ENCODE measurements around the gene RASL12. TPM values are rescaled to one million over a fixed set of nuclear protein-coding genes. Genes with fewer than 3 reads are reported as not detected.
"Not testable (repeated sequence)": the region's sequence is repeated elsewhere in the genome, so short reads cannot be mapped to it uniquely, and the experiment has no call there.

The RASL12 gene
- under 1 TPM in 5 of 8 experiments, not detected in 3; 0.05 to 0.73 (median 0.15) TPM for total RNA-seq

- no peak within 1 kb of the TSS for H3K27ac ChIP-seq
- no peak within 1 kb of the TSS for H3K4me3 ChIP-seq
- ATAC-seq (replicated peaks in 6 of 8) = peak in 5 of 8 experiments; percentile 20 to 70 (median 41)
- H3K4me1 ChIP-seq (replicated peaks in 1 of 2) = no peaks in the 10 kb centered on the region
- 10 to 28% (median 23%) methylated on average over 2 to 11 of the region's 66 CpGs; no CpG with 5 or more reads in 7 of the 10 experiments for WGBS, 10 experiments
- in situ Hi-C loops (cut with MboI; ENCODE audit: low pct_unique_long_range_greater_than_20kb in 2 of 9, low sequenced_read_pairs in 9 of 9, unreplicated experiment in 9 of 9) = no loop called here
These were observed at the start of gene RASL12 for GRCh38 chr15:65067645-65068402. RASL12 (minus strand) TSS chr15:65067991; CDS start chr15:65067835, 156 bp downstream.

- Histone ChIP-seq H3K27ac (no peak overlapping the region), H3K4me1 (replicated peaks in 1 of 2) (no peaks in the 10 kb centered on the region), H3K4me3 (no peak overlapping the region)
- WGBS, 10 experiments = 73 to 100% (median 83%) methylated on average over 1 to 5 of the region's 5 CpGs; no CpG with 5 or more reads in 1 of the 10 experiments
- in situ Hi-C loops (cut with MboI; ENCODE audit: low pct_unique_long_range_greater_than_20kb in 2 of 9, low sequenced_read_pairs in 9 of 9, unreplicated experiment in 9 of 9) = no loop called here
- no peak for ATAC-seq (replicated peaks in 6 of 8)
These were observed 47.8 kb upstream of the RASL12 start for GRCh38 chr15:65115542-65115941.

GRCh38 chr15:65115086-65115485 lies 47.3 kb upstream of the RASL12 start, which contains the start of gene UBAP1L:
UBAP1L (minus strand) TSS chr15:65115200; CDS start chr15:65106215, 8,985 bp downstream.
- no peak within 1 kb of the TSS for H3K27ac ChIP-seq
- ATAC-seq (replicated peaks in 6 of 8) = no peak
- H3K4me3 ChIP-seq = no peak within 1 kb of the TSS
- in situ Hi-C loops (cut with MboI; ENCODE audit: low pct_unique_long_range_greater_than_20kb in 2 of 9, low sequenced_read_pairs in 9 of 9, unreplicated experiment in 9 of 9) = no loop called here
- no peaks in the 10 kb centered on the region for H3K4me1 ChIP-seq (replicated peaks in 1 of 2)
- WGBS, 10 experiments = 50 to 100% (median 89%) methylated on average over 1 to 2 of the region's 2 CpGs; no CpG with 5 or more reads in 1 of the 10 experiments

GRCh38 chr15:65110676-65111292 lies 43.0 kb upstream of the RASL12 start:
- H3K4me3 ChIP-seq = no peak overlapping the region
- peak in 5 of 8 experiments; percentile 47 to 84 (median 61) for ATAC-seq (replicated peaks in 6 of 8)
- H3K27ac ChIP-seq = peak overlapping the region in 1 of 2 donors; percentile 17
- 40 to 100% (median 84%) methylated on average over 1 to 3 of the region's 3 CpGs; no CpG with 5 or more reads in 4 of the 10 experiments for WGBS, 10 experiments
- in situ Hi-C loops (cut with MboI; ENCODE audit: low pct_unique_long_range_greater_than_20kb in 2 of 9, low sequenced_read_pairs in 9 of 9, unreplicated experiment in 9 of 9) = no loop called here
- no peaks in the 10 kb centered on the region for H3K4me1 ChIP-seq (replicated peaks in 1 of 2)

- 33 to 92% (median 55%) methylated on average over 1 to 4 of the region's 6 CpGs; no CpG with 5 or more reads in 1 of the 10 experiments for WGBS, 10 experiments
- in situ Hi-C loops (cut with MboI; ENCODE audit: low pct_unique_long_range_greater_than_20kb in 2 of 9, low sequenced_read_pairs in 9 of 9, unreplicated experiment in 9 of 9) = no loop called here
- Histone ChIP-seq H3K4me3 (no peak overlapping the region), H3K27ac (no peak overlapping the region), H3K4me1 (replicated peaks in 1 of 2) (no peaks in the 10 kb centered on the region)
- ATAC-seq (replicated peaks in 6 of 8) = no peak
These were observed 38.3 kb upstream of the RASL12 start for GRCh38 chr15:65106011-65106590.

- 87 to 100% (median 91%) methylated on average over 1 to 4 of the region's 5 CpGs; no CpG with 5 or more reads in 4 of the 10 experiments for WGBS, 10 experiments
These were observed 37.2 kb upstream of the RASL12 start for GRCh38 chr15:65105038-65105437.

GRCh38 chr15:65102912-65103311 lies 35.1 kb upstream of the RASL12 start:
- WGBS, 10 experiments = 83 to 100% (median 92%) methylated on average over 1 to 3 of the region's 3 CpGs; no CpG with 5 or more reads in 5 of the 10 experiments
- in situ Hi-C loops (cut with MboI; ENCODE audit: low pct_unique_long_range_greater_than_20kb in 2 of 9, low sequenced_read_pairs in 9 of 9, unreplicated experiment in 9 of 9) = no loop called here

More at GRCh38 chr15:65105038-65105437, 37.2 kb upstream of the RASL12 start:
- Histone ChIP-seq H3K27ac (no peak overlapping the region), H3K4me1 (replicated peaks in 1 of 2) (no peaks in the 10 kb centered on the region), H3K4me3 (no peak overlapping the region)
- no peak for ATAC-seq (replicated peaks in 6 of 8)
- in situ Hi-C loops (cut with MboI; ENCODE audit: low pct_unique_long_range_greater_than_20kb in 2 of 9, low sequenced_read_pairs in 9 of 9, unreplicated experiment in 9 of 9) = no loop called here

GRCh38 chr15:65101891-65102708 lies 34.3 kb upstream of the RASL12 start:
- H3K4me1 ChIP-seq (replicated peaks in 1 of 2) = no peaks in the 10 kb centered on the region
- peak in 6 of 8 experiments; percentile 5 to 45 (median 26) for ATAC-seq (replicated peaks in 6 of 8)
- WGBS, 10 experiments = 0 to 100% (median 47%) methylated on average over 1 to 7 of the region's 75 CpGs; no CpG with 5 or more reads in 5 of the 10 experiments
- H3K4me3 ChIP-seq = no peak overlapping the region
- in situ Hi-C loops (cut with MboI; ENCODE audit: low pct_unique_long_range_greater_than_20kb in 2 of 9, low sequenced_read_pairs in 9 of 9, unreplicated experiment in 9 of 9) = no loop called here
- H3K27ac ChIP-seq = no peak overlapping the region

More at GRCh38 chr15:65102912-65103311, 35.1 kb upstream of the RASL12 start:
- Histone ChIP-seq H3K27ac (no peak overlapping the region), H3K4me3 (no peak overlapping the region), H3K4me1 (replicated peaks in 1 of 2) (no peaks in the 10 kb centered on the region)
- no peak for ATAC-seq (replicated peaks in 6 of 8)

GRCh38 chr15:65101411-65101890 lies 33.7 kb upstream of the RASL12 start:
- ATAC-seq (replicated peaks in 6 of 8) = peak in 6 of 8 experiments; percentile 26 to 88 (median 76)
- Histone ChIP-seq H3K27ac (no peak overlapping the region), H3K4me3 (no peak overlapping the region), H3K4me1 (replicated peaks in 1 of 2) (no peaks in the 10 kb centered on the region)
- in situ Hi-C loops (cut with MboI; ENCODE audit: low pct_unique_long_range_greater_than_20kb in 2 of 9, low sequenced_read_pairs in 9 of 9, unreplicated experiment in 9 of 9) = no loop called here
- WGBS, 10 experiments = 0 to 80% (median 40%) methylated on average over 1 to 8 of the region's 9 CpGs; no CpG with 5 or more reads in 3 of the 10 experiments

GRCh38 chr15:65100442-65100841 lies 32.7 kb upstream of the RASL12 start:
- peak in 3 of 8 experiments; percentile 59 to 87 (median 76) for ATAC-seq (replicated peaks in 6 of 8)
- Histone ChIP-seq H3K4me3 (no peak overlapping the region), H3K4me1 (replicated peaks in 1 of 2) (no peaks in the 10 kb centered on the region), H3K27ac (no peak overlapping the region)
- in situ Hi-C loops (cut with MboI; ENCODE audit: low pct_unique_long_range_greater_than_20kb in 2 of 9, low sequenced_read_pairs in 9 of 9, unreplicated experiment in 9 of 9) = no loop called here
- 0 to 100% (median 44%) methylated on average over 1 to 3 of the region's 7 CpGs; no CpG with 5 or more reads in 4 of the 10 experiments for WGBS, 10 experiments

- ATAC-seq (replicated peaks in 6 of 8); in situ Hi-C loops (cut with MboI; ENCODE audit: low pct_unique_long_range_greater_than_20kb in 2 of 9, low sequenced_read_pairs in 9 of 9, unreplicated experiment in 9 of 9): not testable (repeated sequence)
- 86 to 100% (median 94%) methylated on average over 1 to 4 of the region's 10 CpGs; no CpG with 5 or more reads in 3 of the 10 experiments for WGBS, 10 experiments
These were observed 32.0 kb upstream of the RASL12 start for GRCh38 chr15:65099801-65100200.

GRCh38 chr15:65099336-65099735 lies 31.5 kb upstream of the RASL12 start:
- Histone ChIP-seq H3K4me1 (replicated peaks in 1 of 2) (no peaks in the 10 kb centered on the region), H3K4me3 (no peak overlapping the region), H3K27ac (no peak overlapping the region)
- no peak for ATAC-seq (replicated peaks in 6 of 8)
- WGBS, 10 experiments = 92 to 100% (median 98%) methylated on average over 1 to 4 of the region's 5 CpGs; no CpG with 5 or more reads in 6 of the 10 experiments
- in situ Hi-C loops (cut with MboI; ENCODE audit: low pct_unique_long_range_greater_than_20kb in 2 of 9, low sequenced_read_pairs in 9 of 9, unreplicated experiment in 9 of 9) = no loop called here

More at GRCh38 chr15:65099801-65100200, 32.0 kb upstream of the RASL12 start:
- H3K4me3 ChIP-seq; H3K27ac ChIP-seq; H3K4me1 ChIP-seq (replicated peaks in 1 of 2): not testable (repeated sequence)
